ENCODE measurements around the gene ZNF33A.
"Not testable (repeated sequence)": the region's sequence is repeated elsewhere in the genome, so short reads cannot be mapped to it uniquely, and the experiment has no call there.

The ZNF33A gene

GRCh38 chr10:38047666-38048065, 37.2 kb downstream of the ZNF33A start:
- DNase-seq, result no peak

- DNase-seq, result no peak
These were observed 39.7 kb downstream of the ZNF33A start for GRCh38 chr10:38050212-38050611.

- no peak for DNase-seq
These were observed 43.9 kb downstream of the ZNF33A start for GRCh38 chr10:38054361-38054797.

- DNase-seq, result not testable (repeated sequence)
These were observed 44.9 kb downstream of the ZNF33A start for GRCh38 chr10:38055274-38055894.

GRCh38 chr10:38069663-38070062, 59.2 kb downstream of the ZNF33A start:
- DNase-seq, result not testable (repeated sequence)

- DNase-seq, result no peak
These were observed 60.0 kb downstream of the ZNF33A start for GRCh38 chr10:38070501-38070900.

- DNase-seq, result no peak
These were observed 62.1 kb downstream of the ZNF33A start for GRCh38 chr10:38072552-38072951.

GRCh38 chr10:38076687-38077086, 66.2 kb downstream of the ZNF33A start:
- no peak for DNase-seq

- not testable (repeated sequence) for DNase-seq
These were observed 82.8 kb downstream of the ZNF33A start for GRCh38 chr10:38093318-38093717.

GRCh38 chr10:38093816-38094157, 83.3 kb downstream of the ZNF33A start:
- no peak for DNase-seq

GRCh38 chr10:38094158-38094926, 83.9 kb downstream of the ZNF33A start, which contains the start of gene ZNF37A:
ZNF37A (plus strand) TSS chr10:38094337; CDS start chr10:38096618, 2,281 bp downstream.
- DNase-seq, result peak; percentile 96

- no peak for DNase-seq
These were observed 84.6 kb downstream of the ZNF33A start for GRCh38 chr10:38094927-38095574.

- DNase-seq, result no peak
These were observed 92.4 kb downstream of the ZNF33A start for GRCh38 chr10:38102880-38103279.

- no peak for DNase-seq
These were observed 93.3 kb downstream of the ZNF33A start for GRCh38 chr10:38103756-38104155.

GRCh38 chr10:38112159-38112558, 101.7 kb downstream of the ZNF33A start:
- DNase-seq, result no peak
